ENCODE results near the gene MYH14.

The MYH14 gene

GRCh38 chr19:50203281-50204080 lies at the start of gene MYH14:
Gene MYH14 (plus strand): TSS chr19:50203622. CDS start chr19:50210366, 6,744 bp downstream.
- DNase-seq (ENCODE audit: low read depth, low spot score) = peak; percentile 9
- no peak within 1 kb of the TSS for H3K4me3 ChIP-seq (ENCODE audit: low read depth, low read length)
- TF ChIP-seq CTCF (IDR thresholded peaks at IDR 0.05; ENCODE audit: low read depth, low read length) = no peak
- in situ Hi-C loops (cut with HindIII; ENCODE audit: low sequenced_read_pairs) = no loop called here

GRCh38 chr19:50154529-50154928 lies 48.9 kb upstream of the MYH14 start:
- no peak for TF ChIP-seq CTCF (IDR thresholded peaks at IDR 0.05; ENCODE audit: low read depth, low read length)
- H3K4me3 ChIP-seq (ENCODE audit: low read depth, low read length) = no peak overlapping the region
- in situ Hi-C loops (cut with HindIII; ENCODE audit: low sequenced_read_pairs) = no loop called here
- DNase-seq (ENCODE audit: low read depth, low spot score) = no peak

DNA sequence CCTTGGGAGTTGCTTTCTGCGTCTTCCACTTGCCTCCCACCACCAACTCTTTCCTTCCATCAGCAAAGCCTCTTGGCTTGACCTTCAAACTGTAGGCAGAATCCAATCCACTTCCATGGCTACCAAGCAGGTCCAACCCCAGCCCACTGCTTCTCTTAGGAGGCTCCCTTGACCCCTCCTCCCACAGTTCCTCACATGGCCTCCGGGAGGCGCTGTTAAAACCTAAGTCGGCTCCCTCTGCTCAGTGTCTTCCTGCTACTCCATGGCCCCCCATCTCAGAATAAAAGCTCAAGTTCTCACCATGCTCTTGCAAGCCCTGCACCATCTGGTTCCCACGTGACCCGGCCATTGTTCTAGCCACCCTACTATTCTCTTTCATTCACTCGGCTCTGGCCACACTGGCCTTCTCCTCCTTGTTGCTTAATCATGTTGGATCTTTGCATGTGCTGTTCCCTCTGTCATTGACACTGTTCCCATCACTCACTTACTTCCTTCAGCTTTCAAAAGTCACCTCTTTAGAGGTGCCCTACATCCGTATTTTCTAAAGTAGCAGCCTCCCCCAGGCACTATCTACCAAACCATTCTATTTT lies 47.8 kb upstream of the MYH14 start:
- no peak for DNase-seq (ENCODE audit: low read depth, low spot score)
- no peak for TF ChIP-seq CTCF (IDR thresholded peaks at IDR 0.05; ENCODE audit: low read depth, low read length)
- no peak overlapping the region for H3K4me3 ChIP-seq (ENCODE audit: low read depth, low read length)
- in situ Hi-C loops (cut with HindIII; ENCODE audit: low sequenced_read_pairs) = no loop called here

DNA sequence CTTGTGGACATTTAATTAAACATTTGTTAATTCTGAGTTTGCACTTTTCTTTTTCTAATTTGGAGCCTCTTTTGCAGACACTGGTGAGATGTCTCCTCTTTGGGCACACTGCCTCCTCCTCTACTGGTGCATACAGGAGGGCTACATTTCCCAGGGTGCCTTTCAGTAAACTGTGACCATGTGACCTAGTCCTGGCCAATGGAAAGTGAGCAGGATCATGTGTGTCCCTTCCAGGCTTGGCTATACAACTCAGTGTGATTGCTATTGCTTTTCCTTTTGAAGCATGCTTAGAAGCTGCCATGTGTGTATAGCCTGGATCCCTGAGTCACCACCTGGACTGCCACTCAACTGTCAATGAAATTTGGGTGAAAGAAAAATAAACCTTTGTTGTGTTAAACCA lies 44.8 kb upstream of the MYH14 start:
- H3K4me3 ChIP-seq (ENCODE audit: low read depth, low read length) = no peak overlapping the region
- TF ChIP-seq CTCF (IDR thresholded peaks at IDR 0.05; ENCODE audit: low read depth, low read length) = no peak
- in situ Hi-C loops (cut with HindIII; ENCODE audit: low sequenced_read_pairs) = no loop called here
- no peak for DNase-seq (ENCODE audit: low read depth, low spot score)

DNA sequence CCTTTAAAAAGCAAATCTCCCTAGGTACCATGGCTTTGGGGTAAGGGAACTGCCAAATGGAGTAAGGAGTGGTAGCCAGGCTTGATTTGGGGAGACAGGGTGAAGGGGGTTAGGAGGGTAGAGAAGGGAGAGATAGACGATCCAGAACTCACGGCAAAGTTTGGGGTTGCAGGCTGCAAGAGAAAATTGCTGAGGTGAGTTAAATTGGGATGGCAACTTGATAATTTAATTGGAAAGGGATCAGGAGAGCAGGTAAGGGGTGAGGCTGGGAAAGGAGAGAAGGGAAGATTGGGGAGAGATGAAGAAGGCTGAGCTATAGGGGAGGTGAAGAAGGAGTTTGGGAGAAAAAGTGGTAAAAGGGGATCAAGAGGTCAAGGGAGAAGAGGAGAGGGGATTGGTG lies 44.3 kb upstream of the MYH14 start:
- no peak for DNase-seq (ENCODE audit: low read depth, low spot score)
- in situ Hi-C loops (cut with HindIII; ENCODE audit: low sequenced_read_pairs) = no loop called here
- TF ChIP-seq CTCF (IDR thresholded peaks at IDR 0.05; ENCODE audit: low read depth, low read length) = no peak

GRCh38 chr19:50162988-50163387 lies 40.4 kb upstream of the MYH14 start, which contains the start of gene IZUMO2:
Gene IZUMO2 (minus strand): TSS chr19:50163281. CDS start chr19:50163194, 87 bp downstream.
- no peak for TF ChIP-seq CTCF (IDR thresholded peaks at IDR 0.05; ENCODE audit: low read depth, low read length)
- no peak for DNase-seq (ENCODE audit: low read depth, low spot score)

More for the DNA sequence above, 44.3 kb upstream of the MYH14 start:
- no peak overlapping the region for H3K4me3 ChIP-seq (ENCODE audit: low read depth, low read length)

More at GRCh38 chr19:50162988-50163387, 40.4 kb upstream of the MYH14 start, which contains the start of gene IZUMO2:
- no peak within 1 kb of the TSS for H3K4me3 ChIP-seq (ENCODE audit: low read depth, low read length)
- in situ Hi-C loops (cut with HindIII; ENCODE audit: low sequenced_read_pairs) = no loop called here
